Retinal pigment epithelial cell (primary cell): ENCODE measurements around the gene ATP5PO.

Experiments used
- DNase-seq: peaks from one replicate; pipeline ENCODE4 v3.0.0-alpha.2; 2010; ENCODE audit warnings: low read depth
- H3K4me3 ChIP-seq: 2 replicates; pipeline ENCODE4 v1.5.1; 2011; ENCODE audit warnings: mild to moderate bottlenecking, low read length, control low read depth, moderate library complexity
- CTCF ChIP-seq: conservative IDR thresholded peaks from 2 replicates; pipeline ENCODE4 v1.5.1; 2011; ENCODE audit warnings: low read depth, low read length, control low read depth, inconsistent platforms

ATP5PO gene

GRCh38 chr21:33954395-33954794 lies 38.8 kb upstream of the ATP5PO start:
- no peak for TF ChIP-seq CTCF
- no peak for DNase-seq
- no peak overlapping the region for H3K4me3 ChIP-seq

DNA sequence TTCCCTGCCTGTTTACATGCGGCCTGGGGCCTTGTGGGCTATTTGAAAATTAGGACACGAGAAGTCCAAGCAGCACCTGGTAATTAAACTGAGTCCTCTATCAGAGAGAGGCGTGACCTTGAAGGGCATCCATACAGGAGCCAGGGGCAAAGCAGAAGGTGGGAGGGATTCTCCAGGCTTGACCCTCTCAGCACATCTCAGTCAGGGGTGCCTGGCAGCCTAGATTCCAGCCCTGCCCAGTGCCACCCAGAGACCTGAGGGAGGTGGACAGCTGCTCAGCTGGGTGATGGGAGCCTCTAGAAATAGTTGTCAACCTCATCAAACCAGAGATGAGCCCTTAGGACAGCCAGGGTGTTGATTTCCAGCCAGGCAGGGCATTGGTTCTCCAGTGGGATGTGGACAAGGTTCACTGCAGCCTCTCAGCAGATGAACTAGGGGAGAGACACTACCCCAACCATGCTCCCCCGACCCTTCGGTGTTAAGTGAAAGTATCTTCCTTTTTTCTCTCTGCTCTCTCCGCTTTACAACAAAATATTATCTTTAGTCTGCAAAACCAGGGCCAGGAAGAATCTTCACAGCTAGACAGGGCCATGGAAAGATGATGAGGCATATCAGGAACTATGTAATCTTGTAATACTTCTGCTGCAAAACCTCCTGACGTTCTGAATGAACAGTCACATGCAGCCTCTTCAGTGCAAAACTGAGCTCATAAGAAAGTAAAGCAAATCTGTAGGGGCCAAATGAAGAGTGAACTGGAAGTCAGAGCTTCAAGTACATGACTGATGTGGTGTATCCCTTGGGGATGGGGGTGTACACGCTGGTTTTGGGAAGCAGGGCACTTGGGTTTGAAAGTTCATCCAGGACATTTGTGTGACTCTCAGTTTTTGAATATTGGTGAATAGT lies 35.9 kb upstream of the ATP5PO start:
- no peak overlapping the region for H3K4me3 ChIP-seq
- TF ChIP-seq CTCF, result no peak
- no peak for DNase-seq

- no peak for TF ChIP-seq CTCF
- no peak for DNase-seq
These were observed 35.0 kb upstream of the ATP5PO start for GRCh38 chr21:33950431-33951079.

GRCh38 chr21:33949516-33950430 lies 34.2 kb upstream of the ATP5PO start:
- no peak overlapping the region for H3K4me3 ChIP-seq
- TF ChIP-seq CTCF, result no peak
- DNase-seq, result no peak

More at GRCh38 chr21:33950431-33951079, 35.0 kb upstream of the ATP5PO start:
- H3K4me3 ChIP-seq, result no peak overlapping the region

DNA sequence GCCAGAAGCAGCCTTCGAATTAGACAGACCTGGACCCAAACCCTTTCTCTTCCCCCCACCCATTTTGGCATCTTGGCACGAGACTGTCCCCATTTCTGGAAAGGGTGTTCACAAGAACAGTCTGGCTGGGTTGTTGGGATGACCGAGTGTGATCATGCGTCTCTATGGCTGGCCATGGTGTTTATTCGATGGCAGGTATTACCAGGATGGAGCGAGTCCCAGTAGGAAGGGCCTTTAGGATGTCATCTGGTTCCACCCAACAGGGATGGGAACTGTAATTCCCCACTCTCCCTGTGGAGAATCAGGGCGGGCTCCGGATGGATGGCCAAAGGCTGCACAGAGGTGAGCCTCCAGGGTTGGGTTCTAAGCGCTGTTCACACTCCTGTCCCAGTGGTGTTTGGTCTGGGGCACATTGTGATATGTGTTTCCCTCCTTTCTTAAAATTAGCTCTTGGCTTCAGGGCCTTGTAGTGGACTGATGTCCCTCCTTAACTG lies 33.4 kb upstream of the ATP5PO start:
- no peak overlapping the region for H3K4me3 ChIP-seq
- DNase-seq, result no peak

More for the DNA sequence above, 33.4 kb upstream of the ATP5PO start:
- TF ChIP-seq CTCF, result no peak
